Activated naive CD4-positive, alpha-beta T cell treated with anti-CD3 and anti-CD28 coated beads, Interleukin-2, amount 50 U/mL, for 16 hours (primary cell): ENCODE results near the gene NIPAL1.
A peak's percentile ranks its signal among the peaks of the same experiment; 100 is the strongest.
"Not testable (repeated sequence)": the region's sequence is repeated elsewhere in the genome, so short reads cannot be mapped to it uniquely, and the experiment has no call there.

Experiments
- DNase-seq: peaks from one replicate; pipeline ENCODE4 v3.0.0-alpha.2; 2020

NIPAL1 gene

DNA sequence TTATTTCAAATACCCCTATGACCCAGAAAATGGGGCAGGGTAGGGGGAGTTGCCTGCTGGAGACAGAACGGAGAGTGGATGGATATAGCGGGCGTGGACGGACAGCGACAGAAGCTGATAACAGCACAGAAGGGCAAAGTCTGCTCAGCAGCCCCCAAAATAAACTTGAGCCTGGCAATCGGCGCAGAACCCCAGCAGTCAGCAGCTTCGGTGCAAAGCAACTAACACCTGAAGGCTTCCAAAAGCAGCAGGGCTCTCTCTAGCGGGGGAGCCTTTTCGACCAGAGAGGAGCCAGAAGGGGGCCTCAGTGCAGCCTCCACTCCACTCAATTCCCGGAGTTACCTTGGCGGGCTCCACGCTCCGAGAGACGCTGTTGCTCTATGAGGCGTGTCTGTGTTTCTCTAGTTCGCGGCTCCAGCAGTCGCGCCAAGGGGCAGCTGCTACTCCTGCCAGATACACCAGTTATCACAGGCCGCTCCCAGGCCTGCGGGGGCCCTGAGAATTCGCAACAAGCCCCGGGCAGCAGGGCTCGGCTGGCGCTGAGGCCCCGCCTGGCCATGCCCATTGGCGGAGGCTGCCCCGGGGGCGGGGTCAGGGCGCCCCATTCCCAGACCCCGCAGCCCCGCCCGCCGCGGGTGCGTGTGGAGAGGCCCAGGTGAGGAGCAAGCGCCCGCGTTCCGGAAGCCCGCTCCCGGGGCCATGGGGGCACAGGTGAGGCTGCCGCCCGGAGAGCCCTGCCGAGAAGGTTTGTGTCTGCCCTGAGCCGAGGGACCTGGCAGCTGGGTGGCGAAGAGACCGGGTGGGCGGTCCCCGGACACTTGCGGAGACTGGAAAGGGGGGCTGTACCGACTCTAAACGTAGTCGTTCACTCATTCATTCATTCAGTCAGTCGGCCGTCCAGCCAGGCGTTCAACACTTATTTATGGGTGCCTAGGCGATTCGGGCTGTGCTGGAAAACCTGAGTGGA is at the start of gene NIPAL1, which contains the start of gene CNGA1:
NIPAL1 (plus strand) TSS at position 632 of the 967 bp plus-strand sequence; CDS start at position 700, 68 bp downstream.
CNGA1 (minus strand) TSS at position 541 of the 967 bp plus-strand sequence. CDS start 63,992 bp downstream, outside the sequence.
- peak; percentile 83 for DNase-seq

DNA sequence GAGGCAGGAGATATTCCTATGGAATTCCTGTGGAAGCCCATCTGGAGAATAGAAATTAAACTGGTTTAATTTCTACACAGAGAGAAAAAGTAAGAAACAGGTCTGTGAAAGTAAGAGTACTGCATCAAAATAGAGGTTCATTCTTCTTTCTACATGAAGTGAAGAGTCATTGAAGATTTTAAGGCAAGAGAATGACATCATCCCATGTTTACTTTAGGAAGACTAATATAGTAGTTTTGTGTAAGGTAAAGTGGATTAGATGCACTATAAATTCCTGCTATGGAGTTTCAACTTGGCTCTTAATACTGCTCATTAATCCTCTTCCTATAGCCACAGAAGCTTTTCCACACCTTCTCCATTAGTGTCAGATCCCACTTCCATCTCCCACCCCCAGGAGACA is 47.7 kb upstream of the NIPAL1 start:
- no peak for DNase-seq

DNA sequence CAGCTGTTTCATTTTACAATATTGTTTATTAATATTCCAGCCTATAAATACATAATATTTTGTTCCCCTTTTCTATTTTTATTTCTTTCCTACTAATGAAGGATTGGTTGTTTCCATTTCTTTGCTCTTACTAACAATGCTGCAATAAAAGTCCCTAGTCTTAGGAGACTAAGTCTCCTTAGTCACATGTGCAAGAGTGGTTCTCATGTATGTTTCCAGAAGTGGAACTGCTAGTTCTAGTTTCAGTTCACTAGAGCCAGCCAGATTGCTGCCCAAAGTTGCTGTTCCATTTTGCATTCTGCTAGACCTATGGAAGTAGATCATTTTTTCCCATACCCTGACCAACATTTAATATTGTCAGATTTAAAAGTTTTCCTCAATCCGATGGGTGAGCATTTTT is 44.4 kb upstream of the NIPAL1 start:
- DNase-seq = no peak

DNA sequence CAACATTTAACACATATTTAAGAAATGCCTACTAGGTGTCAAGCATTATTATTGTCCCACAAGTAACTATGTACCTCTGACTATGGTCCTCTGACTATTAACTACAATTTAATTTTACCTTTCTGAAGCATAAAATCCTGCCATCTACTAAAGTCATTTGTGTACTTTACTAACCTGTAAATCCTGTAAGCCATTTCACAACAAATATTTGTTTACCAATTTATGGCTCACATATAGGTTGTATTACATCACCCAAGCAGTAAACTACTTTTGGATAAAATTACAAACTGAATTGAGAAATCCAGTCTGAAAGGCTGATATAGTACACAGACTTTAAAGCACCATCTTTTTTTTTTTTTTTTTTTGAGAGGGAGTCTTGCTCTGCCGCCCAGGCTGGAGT is 43.9 kb upstream of the NIPAL1 start:
- no peak for DNase-seq

DNA sequence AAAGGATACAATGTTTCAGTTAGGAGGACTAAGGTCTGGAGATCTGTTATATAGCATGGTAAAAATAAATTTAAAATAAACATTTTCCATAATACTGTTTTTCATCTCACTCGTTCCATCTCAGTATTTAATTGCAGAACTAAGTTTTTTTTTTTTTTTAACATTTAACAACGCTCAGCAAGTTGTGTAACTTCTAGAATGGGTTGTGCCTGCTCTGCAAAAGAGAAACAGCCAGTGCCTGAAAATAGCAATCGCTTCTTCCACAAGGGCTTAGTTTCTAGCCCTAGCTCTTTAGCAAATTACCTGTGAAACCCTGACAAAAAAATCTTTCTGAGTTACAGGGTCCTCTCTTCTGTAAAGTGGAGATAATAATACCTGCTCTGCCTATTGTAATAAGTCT is 42.0 kb upstream of the NIPAL1 start:
- DNase-seq = no peak

DNA sequence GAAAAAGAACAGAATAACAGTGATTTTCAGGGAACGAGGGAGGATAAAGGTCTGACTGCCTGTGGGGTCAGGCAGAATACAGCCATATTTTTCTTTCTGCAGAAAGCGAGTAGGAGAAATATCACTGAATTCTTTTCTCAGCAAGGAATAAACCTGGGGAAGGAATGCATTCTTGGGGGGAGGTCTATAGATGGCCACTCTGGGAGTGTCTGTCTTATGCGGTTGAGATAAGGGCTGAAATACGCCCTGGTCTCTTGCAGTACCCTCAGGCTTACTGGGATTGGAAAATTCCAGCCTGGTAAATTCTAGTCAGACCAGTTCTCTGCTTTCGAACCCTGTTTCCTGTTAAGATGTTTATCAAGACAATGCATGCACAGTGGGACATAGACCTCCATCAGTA is 26.4 kb upstream of the NIPAL1 start:
- DNase-seq = no peak

DNA sequence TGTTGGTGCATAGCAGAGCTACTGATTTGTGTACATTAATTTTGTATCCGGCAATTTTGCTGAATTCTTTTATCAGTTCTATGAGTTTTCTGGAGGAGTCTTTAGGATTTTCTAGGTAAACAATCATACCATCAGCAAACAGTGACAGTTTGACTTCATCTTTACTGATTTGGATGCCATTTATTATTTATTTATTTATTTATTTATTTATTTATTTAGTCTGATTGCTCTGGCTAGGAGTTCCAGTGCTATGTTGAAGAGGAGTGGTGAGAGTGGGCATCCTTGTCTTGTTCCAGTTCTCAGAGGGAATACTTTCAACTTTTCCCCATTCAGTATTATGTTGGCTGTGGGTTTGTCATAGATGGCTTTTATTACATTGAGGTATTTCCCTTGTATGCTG is 24.1 kb upstream of the NIPAL1 start:
- DNase-seq = not testable (repeated sequence)

DNA sequence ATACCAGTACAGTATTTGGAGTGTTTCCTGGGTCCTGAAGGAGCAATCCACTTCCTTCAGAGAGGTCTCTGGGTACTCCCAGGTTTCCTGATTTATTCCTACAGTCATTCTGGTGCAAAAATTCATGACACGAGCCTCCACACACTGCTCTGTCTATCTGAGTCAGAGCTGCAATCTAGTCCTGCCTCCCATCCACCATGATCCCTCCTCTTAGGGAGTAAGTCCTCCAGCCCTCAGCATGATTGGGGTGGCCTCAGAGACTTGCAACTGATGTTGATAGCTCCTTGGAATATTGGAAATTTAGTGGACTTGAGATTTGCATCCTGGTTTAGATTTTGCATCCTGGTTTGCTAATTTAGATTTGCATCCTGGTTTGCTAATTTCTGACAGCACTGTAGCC is 20.6 kb upstream of the NIPAL1 start:
- DNase-seq = no peak

DNA sequence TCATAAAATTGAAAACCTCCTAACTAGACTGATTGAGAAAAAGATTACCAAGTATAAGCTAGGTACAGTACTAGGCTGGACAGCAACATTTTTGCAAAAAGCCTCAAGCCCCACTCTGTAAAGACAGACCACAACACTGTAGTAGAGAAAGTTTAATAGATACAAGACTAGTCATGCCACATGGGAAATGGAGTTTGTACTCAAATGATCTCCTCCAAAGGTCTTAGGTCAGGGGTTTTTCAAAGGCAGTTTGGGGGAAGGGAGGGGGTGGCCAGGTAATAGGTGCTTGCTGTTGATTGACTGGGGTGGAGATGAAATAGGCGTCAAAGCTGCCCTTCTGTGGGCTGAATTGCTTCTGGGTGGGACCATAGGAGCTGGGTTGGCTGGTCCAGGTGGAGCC is 14.3 kb upstream of the NIPAL1 start:
- no peak for DNase-seq

DNA sequence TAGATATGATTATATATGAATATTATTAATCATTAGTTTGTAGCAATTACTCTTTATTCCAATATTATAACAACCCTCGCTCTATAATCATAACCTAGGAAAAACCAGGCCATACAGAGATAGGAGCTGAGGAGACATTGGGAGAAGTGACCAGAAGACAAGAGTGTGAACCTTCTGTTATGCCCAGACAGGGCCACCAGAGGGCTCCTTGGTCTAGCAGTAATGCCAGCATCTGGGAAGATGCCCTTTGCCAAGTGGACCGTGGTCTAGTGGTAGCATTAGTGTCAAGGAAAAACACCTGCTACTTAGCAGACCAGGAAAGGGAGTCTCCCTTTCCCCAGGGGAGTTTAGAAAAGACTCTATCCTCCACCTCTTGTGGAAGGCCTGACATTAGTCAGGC is 13.0 kb upstream of the NIPAL1 start:
- DNase-seq = peak; percentile 46

DNA sequence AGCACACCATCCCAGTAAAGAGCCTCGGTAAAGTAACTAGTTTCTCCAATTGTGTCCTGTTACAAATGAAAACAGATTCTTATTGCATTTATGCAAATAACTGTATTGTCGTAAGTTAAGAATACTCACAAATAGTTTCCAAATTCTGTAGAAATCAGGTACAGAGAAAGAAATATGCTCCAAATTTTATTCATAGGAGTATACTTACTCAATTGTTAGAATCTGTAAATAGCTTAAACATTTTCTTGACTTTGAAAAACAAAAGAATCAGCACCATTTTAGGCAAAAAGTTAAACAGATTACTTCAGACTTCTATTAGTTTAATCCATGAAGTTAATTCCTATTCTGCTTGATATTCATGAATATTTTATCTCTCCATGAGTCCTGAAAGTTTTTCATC is 10.8 kb upstream of the NIPAL1 start:
- no peak for DNase-seq

DNA sequence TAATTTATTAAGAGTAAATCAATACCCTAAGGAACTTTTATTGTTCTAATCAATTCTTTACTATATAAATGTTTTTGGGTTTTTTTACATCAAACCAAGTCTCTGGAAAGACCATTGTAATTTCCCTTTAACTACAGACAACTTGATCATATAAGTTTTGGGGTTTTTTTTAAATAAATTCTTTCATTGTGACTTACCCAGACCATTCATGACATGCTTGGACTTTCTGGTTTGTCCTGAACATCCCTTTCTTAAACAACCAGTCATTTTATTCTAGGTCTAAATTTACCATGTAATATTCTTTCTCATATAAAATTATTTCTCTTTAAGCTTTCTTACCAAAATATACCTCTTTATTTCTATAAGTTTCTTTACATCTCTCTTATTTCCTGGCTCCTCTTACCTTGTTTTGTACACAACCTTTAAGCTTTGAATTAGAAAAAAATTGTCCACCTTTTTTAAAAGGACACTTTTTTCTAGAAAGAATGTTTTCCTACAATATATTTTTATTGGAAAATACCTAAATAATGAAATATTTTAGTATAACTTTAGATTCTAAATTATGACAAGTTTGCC is 8.5 kb upstream of the NIPAL1 start:
- DNase-seq = no peak

DNA sequence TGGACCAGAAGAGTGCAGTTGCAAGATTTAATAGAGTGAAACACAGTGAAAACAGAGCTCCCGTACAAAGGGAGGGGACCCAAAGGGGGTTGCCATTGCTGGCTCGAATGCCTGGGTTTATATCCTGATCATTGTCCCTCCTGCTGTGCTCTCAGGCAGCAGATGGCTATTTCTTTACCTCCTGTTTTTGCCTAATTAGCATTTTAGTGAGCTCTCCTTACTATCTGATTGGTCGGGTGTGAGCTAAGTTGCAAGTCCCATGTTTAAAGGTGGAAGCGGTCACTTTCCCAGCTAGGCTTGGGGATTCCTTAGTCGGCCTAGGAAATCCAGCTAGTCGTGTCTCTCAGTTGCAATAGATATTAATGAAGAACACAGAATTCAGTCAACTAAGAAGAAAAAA is 5.7 kb upstream of the NIPAL1 start:
- DNase-seq = not testable (repeated sequence)

DNA sequence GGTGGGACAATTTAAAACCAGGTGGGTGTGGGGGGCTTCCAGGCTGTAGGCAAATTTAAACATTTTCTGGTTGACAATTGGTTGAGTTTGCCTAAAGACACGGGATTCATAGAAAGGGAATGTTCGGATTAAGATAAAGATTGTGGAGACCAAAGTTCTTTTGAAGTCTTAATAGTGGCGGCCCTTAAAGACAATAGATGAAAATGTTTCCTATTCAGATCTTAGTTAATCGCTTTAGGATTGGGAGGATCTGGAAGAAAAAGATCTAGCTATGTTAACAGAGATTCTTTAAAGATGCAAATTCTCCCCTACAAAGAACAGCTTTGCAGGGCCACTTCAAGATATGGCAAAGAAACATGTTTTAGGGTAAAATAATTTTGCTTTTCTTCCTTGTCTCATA is 4.8 kb upstream of the NIPAL1 start:
- no peak for DNase-seq

DNA sequence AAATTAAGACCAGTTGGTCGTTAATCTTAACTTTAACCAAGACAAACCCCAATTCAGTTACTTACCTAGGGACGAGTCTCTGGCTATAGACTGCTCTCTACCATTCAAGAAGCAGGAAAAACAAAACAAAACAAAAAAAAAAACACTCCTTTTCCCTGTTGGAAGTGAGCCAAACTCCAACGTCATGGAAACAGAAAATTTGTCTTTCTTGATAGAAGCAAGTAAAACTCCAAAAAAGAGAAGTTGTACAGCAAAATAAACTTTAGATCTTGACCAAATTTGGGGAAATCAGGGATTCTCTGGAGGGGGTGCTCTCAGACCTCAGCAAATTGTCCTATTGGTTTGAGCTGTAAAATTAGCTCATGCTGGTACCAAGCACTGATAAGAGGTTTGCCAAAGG is 3.7 kb upstream of the NIPAL1 start:
- DNase-seq = no peak

DNA sequence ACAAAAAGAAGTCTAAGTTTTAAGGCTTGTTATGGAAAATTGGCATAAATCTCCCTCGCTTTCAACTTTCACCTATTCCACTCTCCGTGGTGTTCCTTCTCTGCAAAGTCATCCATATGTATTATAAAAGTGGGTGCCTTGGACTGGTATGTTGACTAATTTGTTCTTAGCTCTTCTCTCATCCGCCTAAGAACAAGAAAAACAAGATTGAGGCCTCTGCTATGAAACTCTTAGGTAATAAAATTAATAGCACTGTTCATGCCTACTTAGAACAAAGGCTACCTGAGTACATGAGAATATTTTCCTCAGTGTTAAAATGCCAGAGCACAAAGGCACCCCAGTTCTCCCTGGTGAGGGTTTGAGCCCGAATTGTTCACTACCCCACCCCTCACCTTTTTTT is 1.4 kb upstream of the NIPAL1 start:
- DNase-seq = no peak

DNA sequence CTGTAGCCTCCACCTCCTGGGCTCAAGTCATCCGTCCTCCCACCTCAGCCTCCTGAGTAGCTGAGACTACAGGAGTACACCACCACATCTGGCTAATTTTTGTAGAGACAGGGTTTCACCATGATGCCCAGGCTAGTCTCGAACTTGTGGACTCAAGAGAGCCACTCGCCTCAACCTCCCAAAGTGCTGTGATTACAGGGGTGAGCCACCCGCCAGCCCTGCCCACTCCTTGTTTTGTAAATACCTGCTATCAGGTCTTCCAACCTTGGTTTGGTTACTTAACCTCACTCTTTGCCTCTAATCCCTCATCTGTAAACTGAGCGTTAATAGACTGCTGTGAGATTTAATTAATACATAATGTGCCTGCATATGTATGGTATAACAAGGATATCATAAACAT is 894 bp upstream of the NIPAL1 start:
- no peak for DNase-seq

DNA sequence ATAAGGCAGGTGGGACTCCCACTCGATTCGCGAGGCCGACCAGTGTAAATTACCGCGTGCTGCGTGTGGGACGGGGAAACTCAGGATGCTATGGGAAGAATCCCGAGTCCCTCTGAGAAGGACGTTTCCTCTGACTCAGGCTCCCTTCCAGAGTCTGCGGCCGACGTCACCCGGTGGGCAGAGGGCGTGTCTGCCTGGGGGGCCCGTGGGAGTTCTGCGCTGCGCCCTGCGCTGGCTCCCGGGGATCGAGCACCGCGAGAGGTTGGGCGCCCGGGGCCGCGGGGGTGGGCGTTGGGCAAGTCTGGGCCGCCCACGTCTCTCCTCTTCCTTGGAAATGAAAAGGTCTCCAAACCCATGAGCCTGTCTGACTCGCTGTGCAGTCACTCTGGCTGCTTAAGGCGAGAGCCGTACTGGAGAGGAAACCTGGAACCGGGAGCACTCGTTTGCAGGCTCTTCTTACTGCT is 568 bp downstream of the NIPAL1 start:
- DNase-seq = peak; percentile 59

DNA sequence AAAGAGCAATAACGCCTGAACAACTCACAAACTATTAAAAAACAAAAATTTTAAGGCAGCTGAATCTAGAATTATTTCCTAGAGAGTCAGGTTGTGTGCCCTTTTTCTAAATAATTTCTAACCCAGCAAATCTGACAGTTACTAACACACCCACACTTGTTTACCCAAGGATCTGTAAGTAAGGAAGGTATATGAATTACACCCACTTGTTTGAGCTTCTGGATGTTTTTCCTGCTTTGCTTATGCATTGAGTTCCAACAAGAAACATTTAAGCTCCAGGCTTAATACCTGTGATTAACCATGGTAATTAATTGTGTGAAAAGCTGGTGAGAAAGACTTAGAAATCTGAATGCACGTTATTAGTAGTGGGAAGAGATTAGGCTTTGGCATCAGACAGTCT is 1.5 kb downstream of the NIPAL1 start:
- no peak for DNase-seq

DNA sequence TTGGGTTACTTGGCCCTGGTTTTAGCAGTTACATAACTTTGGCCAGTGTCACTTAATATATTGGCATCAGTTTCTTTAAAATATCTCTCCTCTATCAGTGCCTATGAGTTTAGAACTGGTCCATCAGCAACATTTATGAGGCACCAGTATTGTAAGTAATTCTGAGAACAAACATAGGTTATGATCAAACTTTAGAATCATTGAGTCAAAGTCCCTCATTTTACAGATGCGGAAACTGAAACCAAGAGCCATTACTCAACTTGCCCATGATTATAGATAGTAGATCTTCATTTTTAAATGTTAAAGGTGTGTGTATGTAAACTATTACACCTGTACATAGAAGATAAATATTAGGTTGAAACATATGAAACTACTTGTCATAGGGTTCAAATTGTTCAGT is 4.5 kb downstream of the NIPAL1 start:
- no peak for DNase-seq

DNA sequence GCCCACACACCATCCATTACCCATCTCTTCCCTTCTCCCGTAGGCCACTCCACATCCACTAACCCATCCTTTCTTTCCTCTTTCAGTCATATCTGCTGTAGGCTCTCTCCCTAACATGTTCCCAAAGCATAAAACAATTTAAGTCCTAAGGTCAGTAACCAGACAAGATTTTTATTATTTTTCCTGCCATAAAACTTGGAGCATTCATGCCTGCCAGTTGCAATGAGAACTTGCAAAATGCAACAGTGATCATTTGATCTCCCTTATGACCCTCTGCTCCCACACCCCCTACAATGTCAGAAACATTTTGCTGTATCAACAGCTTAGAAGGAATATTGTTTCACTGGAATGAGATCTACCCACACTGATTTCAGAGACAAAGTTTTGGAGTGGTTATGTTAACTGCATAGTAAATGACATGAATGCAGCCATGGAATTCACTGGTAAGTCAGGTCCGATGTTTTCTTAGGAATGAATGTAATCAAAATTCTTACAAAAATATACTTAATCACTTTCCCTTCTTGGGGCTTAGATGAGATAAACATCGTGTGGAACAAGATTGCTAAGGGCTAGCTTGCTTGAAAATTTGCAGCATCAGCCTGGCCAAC is 5.7 kb downstream of the NIPAL1 start:
- no peak for DNase-seq

DNA sequence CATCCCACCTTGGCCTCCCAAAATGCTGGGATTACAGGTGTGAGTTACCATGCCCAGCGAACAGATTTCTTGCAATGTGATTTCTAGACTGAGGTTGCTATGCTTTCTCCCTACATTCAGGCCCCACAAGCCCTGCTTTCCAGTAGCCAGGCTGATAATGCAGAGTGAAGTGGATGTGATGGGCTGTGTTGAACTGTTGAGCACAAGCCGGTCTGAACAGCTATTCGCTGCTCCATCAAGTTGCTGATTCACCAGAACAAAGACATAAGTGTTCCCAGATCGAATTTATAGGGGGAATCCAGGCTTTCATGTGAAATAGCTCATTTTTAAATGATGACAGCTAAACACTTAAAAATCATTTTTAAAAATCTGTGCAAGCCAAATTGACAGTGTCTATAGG is 8.0 kb downstream of the NIPAL1 start:
- no peak for DNase-seq

DNA sequence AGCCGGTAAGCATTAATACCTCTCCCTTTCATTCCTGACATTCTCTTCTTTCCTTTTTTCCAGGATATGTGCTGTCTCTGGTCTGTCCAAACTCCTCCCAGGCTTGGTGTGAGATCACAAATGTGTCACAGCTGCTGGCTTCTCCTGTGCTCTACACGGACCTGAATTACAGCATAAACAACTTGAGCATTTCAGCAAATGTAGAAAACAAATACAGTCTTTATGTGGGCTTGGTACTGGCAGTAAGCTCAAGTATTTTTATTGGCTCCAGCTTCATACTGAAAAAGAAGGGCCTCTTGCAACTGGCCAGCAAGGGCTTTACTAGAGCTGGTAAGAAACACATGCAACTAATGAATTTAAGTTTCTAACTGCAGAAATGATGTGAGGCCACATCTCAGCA is 8.4 kb downstream of the NIPAL1 start:
- DNase-seq = no peak

DNA sequence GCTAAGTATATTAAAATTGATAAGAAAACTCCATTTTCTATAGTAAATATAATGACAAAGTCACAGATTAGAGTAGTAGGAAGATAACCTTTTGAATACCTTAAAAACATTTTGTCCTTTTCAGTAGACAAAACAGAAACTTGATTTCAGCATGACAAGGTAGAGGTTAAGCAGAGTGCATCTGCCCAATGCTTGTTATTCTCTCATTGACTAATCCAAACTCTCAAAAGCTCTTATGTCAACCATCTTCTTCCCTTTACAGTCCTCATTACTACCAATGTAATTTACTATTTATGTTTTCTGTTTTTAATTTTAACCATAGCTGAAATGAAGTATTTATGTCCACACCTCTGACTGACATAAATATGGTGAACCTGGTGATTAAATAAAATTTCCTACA is 11.1 kb downstream of the NIPAL1 start:
- no peak for DNase-seq
